ENCODE measurements around the gene PCBP3. TPM values are rescaled to one million over a fixed set of nuclear protein-coding genes. Genes with fewer than 3 reads are reported as not detected.

Gene PCBP3
- total and polyA plus RNA-seq, 2 of the 8 experiments (the other 6 are each of a cell fraction or from before 2014, with no cell fraction given): 3.5 to 6.3 TPM

GRCh38 chr21:45894906-45895777 lies 251.6 kb downstream of the PCBP3 start (continued):
- TF ChIP-seq MAFK (IDR thresholded peaks at IDR 0.05; ENCODE audit: low read depth, low read length) (no peak), SIN3A (conservative IDR thresholded peaks at IDR 0.05 in 1 of 2, IDR thresholded peaks at IDR 0.05 in 1 of 2; ENCODE audit: low read depth in 1 of 2, low read length in 2 of 2) (no peak), EZH2 (IDR thresholded peaks at IDR 0.05; ENCODE audit: low read depth, low read length, severe bottlenecking) (no peak), RXRA (IDR thresholded peaks at IDR 0.05; ENCODE audit: insufficient read depth, low read depth, low read length) (no peak), CEBPB (IDR thresholded peaks at IDR 0.05; ENCODE audit: low read depth, low read length) (no peak), PHF8 (conservative IDR thresholded peaks at IDR 0.05; ENCODE audit: low read depth, low read length) (no peak), RAD21 (IDR thresholded peaks at IDR 0.05 in 1 of 2, conservative IDR thresholded peaks at IDR 0.05 in 1 of 2; ENCODE audit: low read depth in 2 of 2, low read length in 2 of 2) (no peak), GTF2F1 (IDR thresholded peaks at IDR 0.05; ENCODE audit: borderline replicate concordance, low read depth, low read length) (no peak), CHD7 (IDR thresholded peaks at IDR 0.05; ENCODE audit: insufficient replicate concordance, low read length) (no peak)
